GM06990 (cell line): ENCODE data around the gene VAV2.

Experiments used
- DNase-seq: peaks from one replicate; pipeline ENCODE4 v3.0.0-alpha.2; 2011; ENCODE audit not compliant: insufficient read length; ENCODE audit errors: extremely low read depth
- H3K27me3 ChIP-seq: replicated peaks from 2 replicates; pipeline ENCODE4 v1.6.0; 2011; ENCODE audit warnings: low read length; ENCODE audit not compliant: control insufficient read depth, insufficient read depth
- H3K36me3 ChIP-seq: 2 replicates; pipeline ENCODE4 v1.5.1; 2011; ENCODE audit warnings: low read length; ENCODE audit not compliant: control insufficient read depth, insufficient read depth
- H3K4me3 ChIP-seq: replicated peaks from 2 replicates; pipeline ENCODE4 v1.5.1; 2011; ENCODE audit warnings: low read depth, mild to moderate bottlenecking, control low read depth, low read length
- TF ChIP-seq, protein P1 (sequence below): IDR thresholded peaks from 2 replicates; pipeline ENCODE4 v1.5.1; 2011; ENCODE audit warnings: low read length, control low read depth, mild to moderate bottlenecking, inconsistent platforms; ENCODE audit not compliant: insufficient read depth, poor library complexity, severe bottlenecking

VAV2 gene

DNA sequence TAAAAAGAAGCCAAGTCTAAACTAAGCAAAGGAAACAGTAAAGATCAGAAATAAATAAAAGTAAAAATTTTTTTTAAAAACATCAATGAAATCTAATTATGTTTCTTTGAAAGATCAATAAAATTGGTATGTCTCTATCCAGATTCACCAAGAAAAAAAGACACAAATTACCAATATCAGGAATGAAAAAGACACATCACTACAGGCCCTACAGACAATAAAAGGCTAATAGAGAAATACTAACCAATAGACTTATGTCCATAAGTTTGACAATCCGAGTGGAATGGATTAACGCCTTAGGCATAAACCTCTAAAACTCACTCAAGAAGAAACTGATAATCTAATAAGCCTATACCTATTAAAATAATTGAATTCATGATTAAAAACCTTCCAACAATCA lies 45.5 kb upstream of the VAV2 start:
- TF ChIP-seq, protein P1, sequence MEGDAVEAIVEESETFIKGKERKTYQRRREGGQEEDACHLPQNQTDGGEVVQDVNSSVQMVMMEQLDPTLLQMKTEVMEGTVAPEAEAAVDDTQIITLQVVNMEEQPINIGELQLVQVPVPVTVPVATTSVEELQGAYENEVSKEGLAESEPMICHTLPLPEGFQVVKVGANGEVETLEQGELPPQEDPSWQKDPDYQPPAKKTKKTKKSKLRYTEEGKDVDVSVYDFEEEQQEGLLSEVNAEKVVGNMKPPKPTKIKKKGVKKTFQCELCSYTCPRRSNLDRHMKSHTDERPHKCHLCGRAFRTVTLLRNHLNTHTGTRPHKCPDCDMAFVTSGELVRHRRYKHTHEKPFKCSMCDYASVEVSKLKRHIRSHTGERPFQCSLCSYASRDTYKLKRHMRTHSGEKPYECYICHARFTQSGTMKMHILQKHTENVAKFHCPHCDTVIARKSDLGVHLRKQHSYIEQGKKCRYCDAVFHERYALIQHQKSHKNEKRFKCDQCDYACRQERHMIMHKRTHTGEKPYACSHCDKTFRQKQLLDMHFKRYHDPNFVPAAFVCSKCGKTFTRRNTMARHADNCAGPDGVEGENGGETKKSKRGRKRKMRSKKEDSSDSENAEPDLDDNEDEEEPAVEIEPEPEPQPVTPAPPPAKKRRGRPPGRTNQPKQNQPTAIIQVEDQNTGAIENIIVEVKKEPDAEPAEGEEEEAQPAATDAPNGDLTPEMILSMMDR: no peak
- DNase-seq: no peak
- H3K4me3 ChIP-seq: no peak overlapping the region
- no peaks in the 10 kb centered on the region for H3K27me3 ChIP-seq
- peaks cover 31% of the 10 kb centered on the region for H3K36me3 ChIP-seq

DNA sequence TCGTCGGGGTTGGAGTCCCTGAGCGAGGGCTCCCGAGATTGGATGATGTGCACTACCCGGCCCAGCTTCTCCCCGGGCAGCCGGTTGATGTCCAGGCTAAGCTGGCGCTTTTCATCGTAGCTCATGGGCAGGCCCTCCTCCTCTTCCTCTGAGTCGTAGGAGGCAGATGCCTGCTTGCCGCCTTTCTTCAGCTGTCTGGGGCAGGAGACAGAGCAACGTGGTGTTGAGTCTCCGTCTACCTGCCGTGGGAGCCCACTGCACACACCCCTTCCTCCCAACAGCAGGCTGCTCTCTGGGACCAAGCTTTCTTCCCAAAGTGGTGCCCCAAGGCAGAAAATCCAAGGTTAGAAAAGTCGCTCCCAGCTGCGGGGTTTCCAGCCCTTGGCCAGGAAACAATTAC lies 44.0 kb upstream of the VAV2 start:
- Histone ChIP-seq H3K4me3 (no peak overlapping the region), H3K36me3 (peaks cover 28% of the 10 kb centered on the region), H3K27me3 (no peaks in the 10 kb centered on the region)
- DNase-seq: no peak
- TF ChIP-seq, protein P1: no peak

DNA sequence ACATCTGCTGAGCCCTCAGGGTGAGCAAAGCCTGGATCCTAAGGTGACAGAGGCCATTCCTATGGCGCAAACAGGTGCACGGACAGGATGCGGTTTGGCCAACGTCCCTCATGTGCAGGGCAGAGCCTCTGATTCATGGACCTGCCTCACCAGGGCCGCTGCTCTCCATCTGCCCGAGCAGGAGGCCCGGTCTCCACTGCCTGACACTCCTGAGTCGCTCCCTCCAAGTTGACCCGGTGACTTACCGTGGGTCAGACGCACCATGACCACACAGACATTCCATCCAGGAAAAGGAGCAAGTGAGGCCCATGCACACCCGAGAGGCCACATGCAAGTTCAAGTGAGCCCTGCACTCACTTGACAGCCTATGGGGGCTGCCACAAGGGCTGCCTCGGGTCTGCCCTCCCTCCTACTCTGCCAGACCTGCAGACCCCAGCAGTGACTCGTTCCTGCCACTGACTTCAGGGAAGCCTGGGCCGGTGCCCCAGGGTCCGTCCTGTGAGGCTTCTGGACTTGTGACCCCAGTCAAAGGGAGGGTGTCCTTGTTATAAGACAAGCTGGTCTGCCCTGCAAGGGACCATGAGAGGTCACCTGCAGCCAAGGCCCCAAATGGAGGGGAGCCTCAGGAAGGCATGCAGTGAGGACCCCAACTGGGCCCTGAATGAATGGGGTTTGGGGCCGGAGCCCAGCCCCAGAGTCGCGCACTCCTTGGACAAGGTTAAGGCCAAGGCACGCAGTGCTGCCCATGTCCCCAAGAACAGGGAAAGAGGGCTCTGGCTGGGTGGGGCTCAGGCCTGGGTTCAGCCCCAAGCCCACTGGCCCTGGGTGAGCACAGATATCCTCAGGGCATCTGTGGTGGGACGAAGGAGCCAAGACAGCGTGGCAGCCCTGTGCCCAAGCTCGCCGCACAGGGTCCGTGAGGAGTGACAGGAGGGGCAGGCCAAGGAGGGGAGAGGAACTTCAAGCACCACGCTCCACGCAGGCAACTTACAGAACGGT lies 43.2 kb upstream of the VAV2 start:
- peaks cover 27% of the 10 kb centered on the region for H3K36me3 ChIP-seq
- TF ChIP-seq, protein P1: no peak
- no peak for DNase-seq
- no peaks in the 10 kb centered on the region for H3K27me3 ChIP-seq
- no peak overlapping the region for H3K4me3 ChIP-seq

DNA sequence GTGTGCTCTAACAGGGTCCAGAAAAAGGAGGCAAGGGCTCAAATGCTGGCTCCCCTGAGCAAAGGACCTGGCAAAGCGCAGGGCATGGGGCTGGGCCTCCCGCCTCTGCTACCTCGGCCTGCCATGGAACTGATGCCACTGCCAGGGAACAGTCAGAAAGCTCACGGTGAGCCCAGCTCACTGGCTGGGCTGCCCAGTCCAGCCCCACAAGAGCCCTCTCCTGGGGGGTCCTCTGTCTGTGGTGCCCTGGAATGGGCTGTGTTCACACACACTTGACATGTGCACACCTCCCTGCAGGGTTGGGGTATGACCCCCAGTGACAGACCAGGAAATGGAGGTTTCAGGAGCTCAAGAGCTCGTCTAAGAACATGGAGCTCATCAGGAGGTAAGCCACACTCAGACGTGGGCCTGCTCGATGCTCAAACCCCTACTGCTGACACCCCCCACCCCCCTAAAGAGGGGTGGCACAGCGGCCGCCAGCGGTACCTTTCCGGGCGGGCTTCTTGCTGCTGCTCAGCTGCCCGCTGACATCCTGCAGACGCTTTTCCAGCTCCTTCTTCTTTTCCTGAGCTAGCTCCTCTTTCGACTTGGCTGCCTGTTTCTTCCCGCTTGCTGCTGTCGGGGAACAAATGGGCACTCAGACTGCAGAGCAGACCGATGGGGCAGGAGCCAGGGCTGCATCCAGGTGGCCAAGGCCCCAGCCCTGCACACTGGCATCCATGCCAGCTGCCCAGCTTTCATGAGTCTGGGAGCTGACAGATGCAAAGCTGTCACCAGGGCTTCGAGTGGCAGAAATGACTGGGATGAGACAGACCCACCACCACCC lies 42.3 kb upstream of the VAV2 start:
- peaks cover 26% of the 10 kb centered on the region for H3K36me3 ChIP-seq
- TF ChIP-seq, protein P1: no peak
- no peak overlapping the region for H3K4me3 ChIP-seq
- DNase-seq: no peak
- no peaks in the 10 kb centered on the region for H3K27me3 ChIP-seq

DNA sequence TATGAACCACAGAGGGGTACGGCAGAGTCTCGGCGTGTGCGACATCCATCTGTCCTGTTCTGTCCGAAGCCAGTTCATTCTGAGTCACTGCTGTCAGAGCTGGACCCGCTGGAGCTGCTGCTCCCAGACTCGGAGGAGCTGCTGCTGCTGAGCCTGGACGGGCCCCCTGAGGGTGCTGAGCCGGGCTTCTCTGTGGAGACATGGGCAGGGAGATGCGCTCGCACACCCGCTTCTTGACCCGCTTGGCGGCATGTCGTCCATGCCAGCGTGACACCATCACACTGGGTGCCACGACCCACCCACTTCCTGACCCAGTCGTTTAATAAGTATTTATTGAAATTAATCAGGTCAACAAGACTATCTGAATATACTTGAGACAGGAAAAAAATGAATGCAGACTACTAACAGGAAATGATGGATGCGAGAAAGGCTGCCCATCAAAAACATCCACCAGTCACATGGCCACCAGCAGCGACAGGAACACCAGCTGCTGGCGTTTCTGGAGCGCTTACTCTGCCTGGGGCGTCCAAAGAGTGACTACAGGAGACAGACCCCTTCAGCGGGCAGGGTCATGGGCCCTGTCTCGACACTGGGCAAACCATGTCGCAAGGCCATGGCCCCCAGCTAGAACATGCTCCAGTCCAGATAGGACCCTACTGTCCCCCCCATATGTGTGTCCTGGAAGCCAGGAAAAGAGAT lies 41.5 kb upstream of the VAV2 start:
- TF ChIP-seq, protein P1: no peak
- Histone ChIP-seq H3K27me3 (no peaks in the 10 kb centered on the region), H3K36me3 (peaks cover 26% of the 10 kb centered on the region), H3K4me3 (no peak overlapping the region)
- DNase-seq: no peak
